ENCODE results near the gene LGSN. TPM values are rescaled to one million over a fixed set of nuclear protein-coding genes. Genes with fewer than 3 reads are reported as not detected.
"Not testable (repeated sequence)": the region's sequence is repeated elsewhere in the genome, so short reads cannot be mapped to it uniquely, and the experiment has no call there.

LGSN gene
- total RNA-seq, 4 donors from 2014 or later, result not detected

DNA sequence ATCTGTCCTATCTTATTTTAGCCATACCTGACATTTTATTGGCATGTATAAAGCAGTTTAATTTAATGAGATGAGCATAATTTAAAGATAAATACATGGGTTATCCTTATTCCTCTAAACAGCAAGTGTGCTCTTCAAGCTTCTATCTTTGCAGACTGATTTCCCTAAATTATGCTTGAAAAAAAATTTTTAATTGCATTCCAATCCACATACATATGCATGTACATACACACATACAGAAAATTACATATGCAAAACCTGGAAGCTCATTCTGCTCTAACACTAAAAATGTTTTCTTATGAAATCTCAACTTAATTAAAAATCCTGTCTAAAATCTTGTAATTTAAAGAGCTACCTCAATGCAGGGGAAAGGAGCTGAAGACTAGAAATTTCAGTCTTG, 73.2 kb downstream of the LGSN start:
- no peak for DNase-seq (ENCODE audit: low spot score)
- TF ChIP-seq, protein P1, sequence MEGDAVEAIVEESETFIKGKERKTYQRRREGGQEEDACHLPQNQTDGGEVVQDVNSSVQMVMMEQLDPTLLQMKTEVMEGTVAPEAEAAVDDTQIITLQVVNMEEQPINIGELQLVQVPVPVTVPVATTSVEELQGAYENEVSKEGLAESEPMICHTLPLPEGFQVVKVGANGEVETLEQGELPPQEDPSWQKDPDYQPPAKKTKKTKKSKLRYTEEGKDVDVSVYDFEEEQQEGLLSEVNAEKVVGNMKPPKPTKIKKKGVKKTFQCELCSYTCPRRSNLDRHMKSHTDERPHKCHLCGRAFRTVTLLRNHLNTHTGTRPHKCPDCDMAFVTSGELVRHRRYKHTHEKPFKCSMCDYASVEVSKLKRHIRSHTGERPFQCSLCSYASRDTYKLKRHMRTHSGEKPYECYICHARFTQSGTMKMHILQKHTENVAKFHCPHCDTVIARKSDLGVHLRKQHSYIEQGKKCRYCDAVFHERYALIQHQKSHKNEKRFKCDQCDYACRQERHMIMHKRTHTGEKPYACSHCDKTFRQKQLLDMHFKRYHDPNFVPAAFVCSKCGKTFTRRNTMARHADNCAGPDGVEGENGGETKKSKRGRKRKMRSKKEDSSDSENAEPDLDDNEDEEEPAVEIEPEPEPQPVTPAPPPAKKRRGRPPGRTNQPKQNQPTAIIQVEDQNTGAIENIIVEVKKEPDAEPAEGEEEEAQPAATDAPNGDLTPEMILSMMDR (IDR thresholded peaks at IDR 0.05), result no peak

GRCh38 chr6:63245909-63246308, 73.9 kb downstream of the LGSN start:
- TF ChIP-seq, protein P1 (IDR thresholded peaks at IDR 0.05), result no peak
- ATAC-seq (ENCODE audit: low FRiP score) (no peak), DNase-seq (ENCODE audit: low spot score) (no peak)

More for the DNA sequence above, 73.2 kb downstream of the LGSN start:
- no peak for ATAC-seq (ENCODE audit: low FRiP score)

DNA sequence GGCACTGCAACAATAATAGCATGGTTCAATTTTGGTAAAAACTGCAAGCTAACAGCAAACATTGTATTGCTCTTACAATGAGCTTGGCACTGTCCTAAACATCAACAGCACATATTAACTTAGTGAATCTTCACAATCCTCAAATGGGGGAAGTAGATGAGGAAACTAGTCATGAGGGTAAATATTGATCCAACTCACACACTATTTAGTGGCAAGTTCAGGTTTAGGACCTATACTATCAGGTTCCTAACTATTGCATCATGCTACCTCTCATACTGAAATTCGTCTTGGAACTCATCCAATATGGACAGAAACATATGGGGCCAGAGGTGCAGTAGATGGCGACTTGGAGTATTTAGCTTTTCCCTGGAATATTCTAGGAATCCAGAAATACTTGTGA, 74.4 kb downstream of the LGSN start:
- no peak for DNase-seq (ENCODE audit: low spot score)
- no peak for ATAC-seq (ENCODE audit: low FRiP score)
- TF ChIP-seq, protein P1 (IDR thresholded peaks at IDR 0.05), result no peak

DNA sequence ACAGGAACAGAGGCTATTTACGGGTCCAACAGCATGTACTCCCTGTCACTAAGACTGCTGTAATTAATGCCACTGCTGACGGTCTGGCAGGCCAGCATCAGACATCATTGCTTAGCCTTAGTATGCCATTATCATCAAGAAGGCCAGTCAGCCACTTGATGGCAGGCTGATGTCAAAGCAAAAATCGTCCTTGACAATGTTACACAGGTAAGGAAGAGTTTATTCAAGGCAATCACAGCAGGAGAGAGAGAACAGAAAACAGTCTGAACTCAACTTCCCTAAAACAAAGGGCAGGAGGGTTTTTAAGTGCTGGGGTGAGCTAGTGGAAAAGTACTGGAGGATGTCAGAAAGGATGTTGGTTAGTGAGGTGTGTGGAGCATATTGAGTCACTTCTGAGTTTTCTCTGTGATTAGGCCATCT, 83.4 kb downstream of the LGSN start:
- TF ChIP-seq, protein P1 (IDR thresholded peaks at IDR 0.05), result no peak
- ATAC-seq (ENCODE audit: low FRiP score) (no peak), DNase-seq (ENCODE audit: low spot score) (no peak)

DNA sequence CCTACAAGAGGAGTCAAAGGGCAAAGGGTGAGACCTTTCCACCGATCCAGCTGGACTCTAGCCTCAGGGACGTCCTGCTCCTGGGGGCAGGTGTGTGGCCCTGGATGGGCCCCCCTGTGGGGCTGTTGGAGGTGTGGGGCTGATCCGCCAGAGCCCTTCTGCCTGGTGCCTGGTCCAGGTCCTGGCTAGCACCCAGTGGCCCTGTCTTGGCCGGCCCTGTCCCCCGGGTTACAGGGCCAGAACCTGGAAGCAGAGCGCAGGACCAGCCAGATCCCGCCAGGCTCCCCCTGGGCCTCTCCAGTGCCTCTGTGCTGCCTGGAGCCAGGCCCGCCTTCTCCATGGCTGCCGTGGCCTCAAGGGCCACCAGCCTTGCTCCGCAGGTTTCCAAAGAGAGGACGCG, 89.3 kb downstream of the LGSN start:
- ATAC-seq (ENCODE audit: low FRiP score); DNase-seq (ENCODE audit: low spot score): not testable (repeated sequence)

DNA sequence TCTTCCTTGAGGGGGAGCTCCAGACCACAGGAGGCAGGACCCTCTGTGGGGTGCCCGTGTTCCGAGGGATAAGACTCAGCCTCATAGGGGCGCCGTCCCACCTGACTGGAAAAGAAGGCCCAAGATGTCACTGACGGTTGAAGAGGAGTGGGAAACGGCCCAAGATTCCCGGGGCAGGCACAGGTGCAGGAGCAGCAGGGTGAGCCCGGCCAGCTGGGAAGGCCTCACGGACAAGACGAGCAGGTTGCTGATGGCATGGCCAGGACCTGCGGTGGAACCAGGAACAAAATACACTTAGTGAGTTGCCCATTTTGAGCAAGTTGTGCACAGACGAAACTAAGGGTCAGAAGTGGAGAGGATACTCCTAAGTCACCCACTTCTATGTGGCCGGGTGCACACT, 89.8 kb downstream of the LGSN start:
- not testable (repeated sequence) for ATAC-seq (ENCODE audit: low FRiP score)

DNA sequence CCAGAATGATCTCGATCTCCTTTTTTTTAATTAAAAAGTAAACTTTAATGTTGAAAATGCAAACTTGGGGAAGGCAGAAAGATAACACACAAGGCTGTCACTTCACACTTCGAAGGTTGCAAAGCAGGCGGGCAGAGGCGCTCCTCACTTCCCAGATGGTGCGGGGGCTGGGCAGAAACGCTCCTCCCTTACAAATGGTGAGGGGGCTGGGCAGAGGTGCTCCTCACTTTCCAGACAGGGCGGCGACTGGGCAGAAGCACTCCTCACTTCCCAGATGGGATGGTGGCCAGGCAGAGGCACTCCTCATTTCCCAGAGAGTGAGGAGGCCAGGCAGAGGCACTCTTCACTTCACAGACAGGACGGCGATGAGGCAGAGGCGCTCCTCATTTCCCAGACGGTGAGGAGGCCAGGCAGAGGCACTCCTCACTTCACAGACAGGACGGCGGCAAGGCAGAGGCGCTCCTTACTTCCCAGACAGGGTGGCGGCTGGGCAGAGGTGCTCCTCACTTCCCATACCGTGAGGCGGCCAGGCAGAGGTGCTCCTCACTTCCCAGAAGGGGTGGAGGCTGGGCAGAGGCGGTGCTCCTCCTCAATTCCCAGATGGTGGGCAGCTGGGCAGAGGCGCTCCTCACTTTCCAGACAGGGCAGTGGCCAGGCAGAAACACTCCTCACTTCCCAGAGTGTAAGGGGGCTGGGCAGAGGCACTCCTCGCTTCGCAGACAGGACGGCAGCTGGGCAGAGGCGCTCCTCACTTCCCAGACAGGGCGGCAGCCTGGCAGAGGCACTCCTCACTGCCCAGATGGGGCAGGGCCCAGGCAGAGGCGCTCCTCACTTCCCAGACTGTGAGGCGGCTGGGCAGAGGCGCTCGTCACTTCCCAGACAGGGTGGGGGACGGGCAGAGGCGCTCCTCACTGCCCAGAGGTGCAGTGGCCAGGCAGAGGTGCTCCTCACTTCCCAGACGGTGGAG, 91.6 kb downstream of the LGSN start:
- not testable (repeated sequence) for DNase-seq (ENCODE audit: low spot score); ATAC-seq (ENCODE audit: low FRiP score)

More for the DNA sequence above, 89.8 kb downstream of the LGSN start:
- not testable (repeated sequence) for DNase-seq (ENCODE audit: low spot score)

DNA sequence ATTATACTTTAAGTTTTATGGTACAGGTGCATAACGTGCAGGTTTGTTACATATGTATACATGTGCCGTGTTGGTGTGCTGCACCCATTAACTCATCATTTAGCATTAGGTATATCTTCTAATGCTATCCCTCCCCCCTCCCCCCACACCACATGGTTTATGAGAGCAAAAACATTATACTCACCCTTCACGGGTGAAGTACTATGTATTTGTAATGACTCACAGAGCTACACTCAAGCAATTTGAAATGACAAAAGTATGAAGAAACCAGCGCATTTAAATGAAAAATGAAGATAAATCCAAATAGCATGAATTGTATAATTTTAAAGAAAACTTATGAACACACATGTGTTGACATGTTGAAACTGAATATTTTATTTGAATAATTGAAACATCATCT, 93.8 kb downstream of the LGSN start:
- DNase-seq (ENCODE audit: low spot score); ATAC-seq (ENCODE audit: low FRiP score): not testable (repeated sequence)

Small RNA genes within 50 kb of the gene (small RNA-seq; reads per million reads assigned to genes)
- gene SPTLC1P3, result not detected

Other genes with a start within 250 kb of the LGSN start
- under 1 TPM in 2 of 4 donors, not detected in 2; 0.24 to 0.31 TPM for gene FKBP1C, start 108.5 kb downstream of the LGSN start, total RNA-seq

Measured in omental fat pad (tissue), 4 donors.